Esophagus squamous epithelium (tissue), 4 donors: Measurements from ENCODE around the gene KIAA2012.

Source experiments
- POLR2A ChIP-seq, 4 donors: fragments of 450-650 bp; IDR thresholded peaks; one replicate each; pipeline ENCODE4 v1.6.1; 2017; ENCODE audit warnings: antibody characterized with exemption in 4 of 4, mild to moderate bottlenecking in 4 of 4, moderate library complexity in 3 of 4
- TF ChIP-seq, protein P1 (sequence below), 6 experiments: fragments of 450-650 bp in 4 of 6; fragments of 200-600 bp in 2 of 6; sonication (generic) in 2 of 6; IDR thresholded peaks; one replicate each; pipeline ENCODE4 v1.5.1; 2016 to 2019; ENCODE audit warnings: antibody characterized with exemption in 6 of 6, mild to moderate bottlenecking in 4 of 6, moderate library complexity in 4 of 6

DNA sequence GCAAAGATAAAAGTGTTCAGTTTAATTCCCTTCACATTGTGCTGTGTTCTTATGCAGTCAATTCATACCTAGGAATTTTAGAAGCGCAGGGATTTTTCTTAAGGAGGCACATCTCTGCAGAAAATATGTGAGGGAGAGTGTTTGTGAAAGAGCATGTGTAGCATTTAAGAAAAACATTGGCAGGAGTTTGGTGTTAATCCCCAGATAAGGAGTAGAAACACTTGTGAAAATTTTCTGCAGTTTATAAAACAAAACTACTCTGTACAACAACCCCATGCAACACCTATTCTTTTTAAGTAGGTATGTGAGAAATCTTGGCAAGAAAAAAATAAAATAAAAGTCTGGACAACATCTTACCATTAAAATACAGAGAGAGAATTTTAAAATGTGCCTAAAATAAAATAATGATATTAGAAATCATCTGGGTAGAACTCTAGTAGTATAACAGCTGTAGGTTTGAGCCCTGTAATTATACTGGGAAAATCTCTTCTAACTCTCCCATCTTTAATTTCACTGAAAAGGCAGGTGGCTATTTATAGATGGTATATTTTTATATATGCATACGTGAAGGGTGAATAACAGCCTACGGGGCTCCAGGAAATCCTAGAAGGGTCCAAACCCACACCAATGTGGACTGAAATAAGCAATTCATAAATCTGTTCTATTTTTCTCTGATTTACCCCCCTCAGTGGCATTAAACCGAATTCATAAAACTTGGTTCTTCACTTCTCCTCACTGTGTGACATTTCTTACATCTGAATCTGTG lies 32.8 kb upstream of the KIAA2012 start:
- TF ChIP-seq, protein P1, sequence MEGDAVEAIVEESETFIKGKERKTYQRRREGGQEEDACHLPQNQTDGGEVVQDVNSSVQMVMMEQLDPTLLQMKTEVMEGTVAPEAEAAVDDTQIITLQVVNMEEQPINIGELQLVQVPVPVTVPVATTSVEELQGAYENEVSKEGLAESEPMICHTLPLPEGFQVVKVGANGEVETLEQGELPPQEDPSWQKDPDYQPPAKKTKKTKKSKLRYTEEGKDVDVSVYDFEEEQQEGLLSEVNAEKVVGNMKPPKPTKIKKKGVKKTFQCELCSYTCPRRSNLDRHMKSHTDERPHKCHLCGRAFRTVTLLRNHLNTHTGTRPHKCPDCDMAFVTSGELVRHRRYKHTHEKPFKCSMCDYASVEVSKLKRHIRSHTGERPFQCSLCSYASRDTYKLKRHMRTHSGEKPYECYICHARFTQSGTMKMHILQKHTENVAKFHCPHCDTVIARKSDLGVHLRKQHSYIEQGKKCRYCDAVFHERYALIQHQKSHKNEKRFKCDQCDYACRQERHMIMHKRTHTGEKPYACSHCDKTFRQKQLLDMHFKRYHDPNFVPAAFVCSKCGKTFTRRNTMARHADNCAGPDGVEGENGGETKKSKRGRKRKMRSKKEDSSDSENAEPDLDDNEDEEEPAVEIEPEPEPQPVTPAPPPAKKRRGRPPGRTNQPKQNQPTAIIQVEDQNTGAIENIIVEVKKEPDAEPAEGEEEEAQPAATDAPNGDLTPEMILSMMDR (IDR thresholded peaks at IDR 0.05) = no peak
- no peak for TF ChIP-seq POLR2A (IDR thresholded peaks at IDR 0.05)
